ENCODE results near the gene RNF181. TPM values are rescaled to one million over a fixed set of nuclear protein-coding genes. Genes with fewer than 3 reads are reported as not detected.

RNF181 gene
- total and polyA plus RNA-seq, 3 experiments from 2014 or later, result 88.2 to 181 (median 95.1) TPM

DNA sequence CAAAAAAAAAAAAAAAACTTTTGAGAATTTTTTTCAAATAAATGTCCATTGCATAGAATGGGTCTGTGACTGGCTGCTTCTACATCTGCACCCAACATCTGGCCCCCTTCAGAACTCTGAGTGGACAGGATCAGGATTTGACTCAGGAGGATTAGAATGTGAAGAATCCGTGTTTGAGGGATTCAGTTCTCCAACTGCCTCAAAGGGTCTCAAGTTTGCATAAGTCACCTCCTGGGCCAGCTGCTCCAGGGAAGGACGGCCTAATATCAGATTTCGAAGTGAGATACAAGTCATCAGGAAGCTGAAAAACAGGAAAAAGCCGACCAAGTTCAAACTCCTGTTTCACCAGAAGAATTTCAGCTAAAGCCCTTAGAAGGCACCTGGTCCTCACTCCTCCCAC is 45.7 kb upstream of the RNF181 start:
- H3K4me1 ChIP-seq (ENCODE audit: insufficient read depth, low read length), result no peaks in the 10 kb centered on the region
- ChIA-PET POLR2A (interaction anchor here (0.6 to 1.7 kb wide), 3 partner anchors 11 to 109 kb away, joined by 3 to 7 read pairs (median 3); partner anchors contain the start of gene MAT2A), CTCF (interaction anchor here (1.2 to 14.9 kb wide), 5 partner anchors 11 to 223 kb away, joined by 3 to 327 read pairs (median 51); partner anchors contain the start of genes MAT2A and SH2D6)
- peaks cover 35% of the 10 kb centered on the region for H3K36me3 ChIP-seq (ENCODE audit: insufficient read depth, low read length)
- no peaks in the 10 kb centered on the region for H3K9me3 ChIP-seq (ENCODE audit: low read length)
- peak overlapping the region in 1 of 8 donors; percentile 76 for H3K27ac Mint-ChIP-seq
- H3K27me3 ChIP-seq (ENCODE audit: insufficient read depth, low read length, poor library complexity, severe bottlenecking), result no peaks in the 10 kb centered on the region
- H3K4me3 Mint-ChIP-seq, result no peak overlapping the region
- H3K36me3 Mint-ChIP-seq, result peaks cover 0 to 83% (median 10%) of the 10 kb centered on the region in 3 donors
- DNase-seq, result no peak
- H3K27ac ChIP-seq (ENCODE audit: low read depth, low read length), result no peak overlapping the region
- H3K27me3 Mint-ChIP-seq, result no peaks in the 10 kb centered on the region
- peaks cover 3 to 6% (median 5%) of the 10 kb centered on the region in 3 donors for H3K4me1 Mint-ChIP-seq
- H3K9me3 Mint-ChIP-seq, result no peaks in the 10 kb centered on the region
- H3K4me3 ChIP-seq (ENCODE audit: low read length), result no peak overlapping the region

DNA sequence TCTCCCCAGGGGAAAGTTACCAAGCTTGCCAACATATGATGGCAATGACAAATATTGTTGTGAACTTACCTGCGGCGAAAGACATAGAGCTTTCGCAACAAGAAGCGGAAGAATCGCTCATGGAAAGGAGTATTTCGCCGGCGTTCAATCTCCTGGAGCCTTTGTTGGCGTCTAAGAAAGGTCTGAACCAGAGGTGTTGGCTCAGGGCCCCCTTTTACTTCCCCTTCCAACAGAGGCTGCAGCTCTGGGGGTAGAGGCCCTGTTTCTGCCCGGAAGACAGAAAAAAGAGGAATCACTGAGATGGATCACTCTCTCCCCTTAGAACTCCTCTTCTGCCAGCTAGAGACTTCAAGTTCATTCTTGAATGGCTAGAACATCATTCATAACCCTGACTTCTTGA is 45.1 kb upstream of the RNF181 start:
- H3K9me3 ChIP-seq (ENCODE audit: low read length), result no peaks in the 10 kb centered on the region
- H3K4me1 ChIP-seq (ENCODE audit: insufficient read depth, low read length), result no peaks in the 10 kb centered on the region
- peaks cover 33% of the 10 kb centered on the region for H3K36me3 ChIP-seq (ENCODE audit: insufficient read depth, low read length)
- Mint-ChIP-seq H3K4me3 (no peak overlapping the region), H3K9me3 (no peaks in the 10 kb centered on the region), H3K4me1 (peaks cover 3 to 6% (median 5%) of the 10 kb centered on the region in 3 donors), H3K27me3 (no peaks in the 10 kb centered on the region), H3K27ac (peak overlapping the region in 1 of 8 donors; percentile 26), H3K36me3 (peaks cover 0 to 83% (median 12%) of the 10 kb centered on the region in 3 donors)
- CTCF ChIA-PET, result interaction anchor here (1.2 to 14.9 kb wide), 7 partner anchors 12 to 241 kb away, joined by 3 to 327 read pairs (median 10); partner anchors contain the start of genes MAT2A and SH2D6
- H3K4me3 ChIP-seq (ENCODE audit: low read length), result no peak overlapping the region
- no peak for DNase-seq
- H3K27me3 ChIP-seq (ENCODE audit: insufficient read depth, low read length, poor library complexity, severe bottlenecking), result no peaks in the 10 kb centered on the region
- POLR2A ChIA-PET, result interaction anchor here (1.5 to 2.3 kb wide), 2 partner anchors 11 kb away, joined by 4 to 21 read pairs; partner anchors contain the start of genes GGCX and MAT2A
- no peak overlapping the region for H3K27ac ChIP-seq (ENCODE audit: low read depth, low read length)

DNA sequence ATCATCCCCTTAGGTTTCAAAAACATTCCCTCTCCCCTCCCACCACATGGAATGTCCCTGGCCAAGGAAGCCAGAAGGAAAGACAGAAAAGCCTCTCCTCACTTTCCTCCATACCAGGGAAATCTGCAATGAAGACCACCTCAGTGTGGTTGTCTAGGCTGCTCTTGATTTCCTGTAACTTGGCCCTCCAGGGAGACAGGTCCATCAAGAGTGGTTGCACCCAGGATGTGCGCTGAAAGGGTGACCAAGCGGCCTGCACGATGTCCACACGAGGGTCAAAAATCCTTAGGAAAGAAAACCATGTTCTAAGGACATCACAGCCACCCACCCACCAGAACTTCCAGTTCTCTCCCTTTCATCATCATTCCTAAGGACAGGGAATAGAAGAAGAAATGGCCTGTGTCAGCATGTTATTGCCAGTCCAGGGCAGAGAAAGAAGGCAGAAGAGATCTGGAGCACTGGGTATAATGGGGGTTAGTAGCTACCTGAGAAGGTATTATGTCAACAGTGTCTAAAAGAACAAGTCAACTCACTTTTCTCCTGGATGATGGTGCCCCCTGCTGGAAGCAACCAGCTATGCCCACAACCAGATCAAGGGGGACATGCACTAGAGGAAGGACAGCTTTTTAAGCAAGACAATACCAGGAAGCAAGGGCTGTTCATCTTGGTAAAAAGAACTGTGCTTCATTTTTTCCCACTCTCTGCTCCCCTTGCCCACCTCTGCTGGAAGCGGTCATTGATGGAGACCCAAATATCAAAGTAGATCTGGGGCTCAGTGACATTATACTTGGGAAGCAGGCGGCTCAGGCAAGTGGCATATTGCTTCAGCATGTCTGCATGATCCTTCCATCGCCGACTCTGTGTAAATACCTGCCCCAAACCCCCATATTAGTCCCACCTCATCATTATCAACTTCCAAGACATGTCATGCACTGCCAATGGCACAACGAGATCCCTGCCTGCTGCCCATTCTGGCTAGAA is 43.6 kb upstream of the RNF181 start:
- Mint-ChIP-seq H3K9me3 (no peaks in the 10 kb centered on the region), H3K27ac (peak overlapping the region in 5 of 8 donors; percentile 11 to 61 (median 23)), H3K27me3 (no peaks in the 10 kb centered on the region), H3K4me1 (peaks cover 3 to 6% (median 5%) of the 10 kb centered on the region in 3 donors), H3K36me3 (peaks cover 0 to 86% (median 12%) of the 10 kb centered on the region in 3 donors), H3K4me3 (peak overlapping the region in 1 of 7 donors; percentile 1)
- Histone ChIP-seq H3K36me3 (ENCODE audit: insufficient read depth, low read length) (peaks cover 33% of the 10 kb centered on the region), H3K27me3 (ENCODE audit: insufficient read depth, low read length, poor library complexity, severe bottlenecking) (no peaks in the 10 kb centered on the region), H3K27ac (ENCODE audit: low read depth, low read length) (no peak overlapping the region), H3K4me3 (ENCODE audit: low read length) (no peak overlapping the region), H3K9me3 (ENCODE audit: low read length) (no peaks in the 10 kb centered on the region), H3K4me1 (ENCODE audit: insufficient read depth, low read length) (no peaks in the 10 kb centered on the region)
- peak; percentile 79 to 91 (median 84) for DNase-seq
- ChIA-PET POLR2A (interaction anchor here (0.6 to 4.3 kb wide), 6 partner anchors 9 to 204 kb away, joined by 4 to 24 read pairs (median 6); partner anchors contain the start of genes ELMOD3, GGCX, MAT2A and RETSAT), CTCF (interaction anchor here (0.6 to 14.9 kb wide), 31 partner anchors 9 to 286 kb away, joined by 3 to 327 read pairs (median 4); partner anchors contain the start of genes C2orf68, ELMOD3, GGCX and MAT2A)

DNA sequence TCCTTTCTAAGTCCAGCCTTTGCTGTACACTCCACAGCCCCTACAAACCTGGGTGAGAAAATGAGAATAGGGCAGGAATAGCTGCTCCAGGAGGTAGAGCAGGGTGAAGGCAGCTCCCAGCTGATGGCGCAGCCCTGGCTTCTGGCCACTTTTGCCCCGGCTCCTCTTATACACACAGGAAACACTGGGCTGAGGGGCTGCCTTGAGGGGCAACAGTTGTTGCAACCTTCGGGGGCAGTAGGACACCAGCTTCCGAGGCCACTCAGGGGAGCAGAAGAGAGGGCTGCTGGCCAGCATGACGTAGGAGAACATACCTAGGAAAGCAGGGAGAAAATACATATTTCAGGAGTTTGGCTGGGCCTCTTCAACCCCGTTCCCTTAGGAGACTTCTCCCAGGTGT is 42.4 kb upstream of the RNF181 start:
- POLR2A ChIA-PET, result interaction anchor here (4.3 kb wide), 1 partner anchor 133 kb away, joined by 24 read pairs; the partner anchor contains the start of gene SH2D6
- CTCF ChIA-PET, result interaction anchor here (0.8 to 14.9 kb wide), 4 partner anchors 112 to 145 kb away, joined by 3 to 327 read pairs (median 8); partner anchors contain the start of gene SH2D6
- Mint-ChIP-seq H3K9me3 (no peaks in the 10 kb centered on the region), H3K4me1 (peaks cover 5 to 6% (median 6%) of the 10 kb centered on the region in 3 donors), H3K27me3 (no peaks in the 10 kb centered on the region), H3K36me3 (peaks cover 0 to 89% (median 16%) of the 10 kb centered on the region in 3 donors), H3K27ac (no peak overlapping the region), H3K4me3 (no peak overlapping the region)
- peaks cover 33% of the 10 kb centered on the region for H3K36me3 ChIP-seq (ENCODE audit: insufficient read depth, low read length)
- no peak overlapping the region for H3K4me3 ChIP-seq (ENCODE audit: low read length)
- DNase-seq, result no peak
- no peaks in the 10 kb centered on the region for H3K27me3 ChIP-seq (ENCODE audit: insufficient read depth, low read length, poor library complexity, severe bottlenecking)
- H3K9me3 ChIP-seq (ENCODE audit: low read length), result no peaks in the 10 kb centered on the region
- H3K27ac ChIP-seq (ENCODE audit: low read depth, low read length), result no peak overlapping the region
- H3K4me1 ChIP-seq (ENCODE audit: insufficient read depth, low read length), result no peaks in the 10 kb centered on the region

DNA sequence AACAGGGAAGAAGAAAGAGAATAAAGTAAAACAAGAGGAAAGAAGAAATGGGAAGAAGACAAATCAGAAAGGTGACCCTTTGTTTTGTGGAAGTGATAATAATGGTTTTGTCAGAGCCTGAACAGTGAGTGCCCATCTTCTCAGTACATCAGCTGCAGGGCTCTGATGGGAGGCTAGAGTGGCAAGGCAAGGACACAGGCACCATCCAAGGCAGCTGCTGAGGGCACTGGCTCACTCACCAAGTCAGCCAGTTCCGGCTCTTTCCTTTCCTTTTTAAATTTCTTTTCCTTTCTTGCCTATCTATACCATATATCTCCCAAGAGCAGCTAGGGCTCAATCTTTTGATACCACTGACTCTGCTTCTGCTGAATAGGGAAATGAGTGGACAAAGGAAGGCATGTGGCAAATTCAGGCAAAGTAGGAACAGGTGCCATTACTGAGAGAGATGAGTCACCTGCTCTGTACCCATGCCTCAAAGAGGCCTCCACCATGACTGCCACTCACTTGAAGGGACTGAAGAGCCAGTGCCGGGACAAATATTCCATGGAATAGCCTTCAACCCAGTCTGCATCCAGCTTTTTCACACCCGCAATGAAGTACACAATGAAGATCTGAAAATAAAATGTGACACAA is 40.4 kb upstream of the RNF181 start:
- DNase-seq, result no peak
- peaks cover 18 to 19% (median 19%) of the 10 kb centered on the region in 3 donors for H3K4me1 Mint-ChIP-seq
- POLR2A ChIA-PET, result interaction anchor here (4.3 kb wide), 1 partner anchor 135 kb away, joined by 24 read pairs; the partner anchor contains the start of gene SH2D6
- peaks cover 0 to 81% (median 14%) of the 10 kb centered on the region in 3 donors for H3K36me3 Mint-ChIP-seq
- CTCF ChIA-PET, result interaction anchor here (1.2 to 14.9 kb wide), 3 partner anchors 17 to 138 kb away, joined by 3 to 327 read pairs (median 3); partner anchors contain the start of genes MAT2A and SH2D6
- Histone ChIP-seq H3K9me3 (ENCODE audit: low read length) (no peaks in the 10 kb centered on the region), H3K27ac (ENCODE audit: low read depth, low read length) (no peak overlapping the region), H3K27me3 (ENCODE audit: insufficient read depth, low read length, poor library complexity, severe bottlenecking) (no peaks in the 10 kb centered on the region), H3K4me1 (ENCODE audit: insufficient read depth, low read length) (peaks cover 3% of the 10 kb centered on the region), H3K36me3 (ENCODE audit: insufficient read depth, low read length) (peaks cover 30% of the 10 kb centered on the region), H3K4me3 (ENCODE audit: low read length) (no peak overlapping the region)
- no peak overlapping the region for H3K4me3 Mint-ChIP-seq
- H3K9me3 Mint-ChIP-seq, result no peaks in the 10 kb centered on the region
- no peaks in the 10 kb centered on the region for H3K27me3 Mint-ChIP-seq
- H3K27ac Mint-ChIP-seq, result peak overlapping the region in 1 of 8 donors; percentile 33

DNA sequence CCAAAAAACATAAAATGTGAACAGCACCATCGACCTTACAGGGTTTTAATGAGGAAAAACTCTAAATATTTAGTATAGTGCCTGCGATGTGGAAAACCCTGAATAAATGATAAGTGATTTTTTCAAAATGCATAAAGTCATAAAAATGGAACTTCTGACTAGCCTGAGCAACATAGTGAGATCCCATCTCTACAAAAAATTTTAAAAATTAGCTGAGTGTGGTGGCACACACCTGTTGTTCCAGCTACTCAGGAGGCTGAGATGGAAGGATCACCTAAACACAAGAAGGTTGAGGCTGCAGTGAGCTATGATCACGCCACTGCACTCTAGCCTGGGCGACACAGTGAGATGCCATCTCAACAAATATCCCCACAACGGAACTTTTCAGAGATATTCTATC is 38.4 kb upstream of the RNF181 start:
- CTCF ChIA-PET, result interaction anchor here (1.7 to 14.9 kb wide), 2 partner anchors 140 to 169 kb away, joined by 6 to 327 read pairs; partner anchors contain the start of gene SH2D6
- Histone ChIP-seq H3K27me3 (ENCODE audit: insufficient read depth, low read length, poor library complexity, severe bottlenecking) (no peaks in the 10 kb centered on the region), H3K4me3 (ENCODE audit: low read length) (no peak overlapping the region), H3K9me3 (ENCODE audit: low read length) (no peaks in the 10 kb centered on the region), H3K36me3 (ENCODE audit: insufficient read depth, low read length) (peaks cover 12% of the 10 kb centered on the region), H3K27ac (ENCODE audit: low read depth, low read length) (no peak overlapping the region), H3K4me1 (ENCODE audit: insufficient read depth, low read length) (peaks cover 12% of the 10 kb centered on the region)
- H3K27me3 Mint-ChIP-seq, result no peaks in the 10 kb centered on the region
- H3K4me3 Mint-ChIP-seq, result no peak overlapping the region
- no peaks in the 10 kb centered on the region for H3K9me3 Mint-ChIP-seq
- POLR2A ChIA-PET, result no interaction called here
- H3K4me1 Mint-ChIP-seq, result peaks cover 28 to 32% (median 29%) of the 10 kb centered on the region in 3 donors
- no peak overlapping the region for H3K27ac Mint-ChIP-seq
- DNase-seq, result no peak
- peaks cover 0 to 67% (median 11%) of the 10 kb centered on the region in 3 donors for H3K36me3 Mint-ChIP-seq

DNA sequence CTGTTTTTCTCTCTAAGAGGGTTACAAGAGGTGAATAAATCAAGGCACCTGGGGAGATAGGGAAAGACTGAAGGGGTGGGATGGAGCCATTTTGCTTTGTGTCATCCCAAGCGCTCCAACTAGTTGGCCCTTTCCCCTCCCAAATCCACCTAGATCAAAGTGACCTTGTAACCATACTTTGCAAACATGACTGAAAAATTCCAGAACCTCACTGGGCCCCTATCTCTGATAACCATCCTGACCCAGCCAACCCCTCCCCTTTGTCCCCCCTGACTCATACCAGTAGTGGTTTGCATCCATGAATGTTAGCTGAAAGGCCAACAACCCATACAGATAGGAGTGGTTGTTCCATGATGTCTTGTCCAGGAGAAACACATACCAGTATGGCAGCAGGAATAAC is 37.4 kb upstream of the RNF181 start:
- Mint-ChIP-seq H3K27ac (peak overlapping the region in 2 of 8 donors; percentile 53 to 74), H3K9me3 (no peaks in the 10 kb centered on the region), H3K4me1 (peaks cover 27 to 30% (median 29%) of the 10 kb centered on the region in 3 donors), H3K4me3 (peak overlapping the region in 1 of 7 donors; percentile 64), H3K36me3 (peaks cover 0 to 56% (median 10%) of the 10 kb centered on the region in 3 donors), H3K27me3 (no peaks in the 10 kb centered on the region)
- Histone ChIP-seq H3K27ac (ENCODE audit: low read depth, low read length) (no peak overlapping the region), H3K27me3 (ENCODE audit: insufficient read depth, low read length, poor library complexity, severe bottlenecking) (no peaks in the 10 kb centered on the region), H3K4me1 (ENCODE audit: insufficient read depth, low read length) (peaks cover 12% of the 10 kb centered on the region), H3K4me3 (ENCODE audit: low read length) (no peak overlapping the region), H3K36me3 (ENCODE audit: insufficient read depth, low read length) (peaks cover 2% of the 10 kb centered on the region), H3K9me3 (ENCODE audit: low read length) (no peaks in the 10 kb centered on the region)
- ChIA-PET POLR2A (no interaction called here), CTCF (interaction anchor here (14.9 kb wide), 1 partner anchor 141 kb away, joined by 327 read pairs; the partner anchor contains the start of gene SH2D6)
- DNase-seq, result no peak

All from CD8-positive, alpha-beta memory T cell (primary cell).